Ovary (tissue), 9 donors: ENCODE results near the gene SNX25. TPM values are rescaled to one million over a fixed set of nuclear protein-coding genes. Genes with fewer than 3 reads are reported as not detected.

Source experiments
- DNase-seq, 5 donors: peaks; one replicate each; pipeline ENCODE4 v3.0.0-alpha.2; 2019 to 2020
- H3K27ac ChIP-seq, 2 donors: fragments of 200-600 bp; one replicate each; pipeline versions ENCODE4 v1.5.1 to v1.8.0; 2019 to 2022
- H3K27me3 ChIP-seq: fragments of 200-600 bp; one replicate; pipeline ENCODE4 v1.8.0; 2022
- H3K36me3 ChIP-seq: fragments of 200-600 bp; sonication (generic); one replicate; pipeline ENCODE4 v1.5.1; 2019
- H3K4me1 ChIP-seq: one replicate; pipeline ENCODE4 v1.8.1; 2013; ENCODE audit warnings: mild to moderate bottlenecking, moderate library complexity; ENCODE audit not compliant: insufficient read depth
- H3K4me3 ChIP-seq: fragments of 200-600 bp; sonication (generic); one replicate; pipeline ENCODE4 v1.5.1; 2017
- H3K9me3 ChIP-seq, 2 donors: fragments of 200-600 bp in 1 of 2; sonication (generic) in 1 of 2; one replicate each; pipeline versions ENCODE4 v1.5.1 to v1.8.1; 2013 to 2019; ENCODE audit warnings: mild to moderate bottlenecking in 1 of 2, moderate library complexity in 1 of 2
- EP300 ChIP-seq: sonication (generic); formaldehyde crosslinking; IDR thresholded peaks from one replicate; pipeline ENCODE4 v1.6.1; 2017; ENCODE audit warnings: antibody characterized with exemption
- POLR2A ChIP-seq: fragments of 450-650 bp; IDR thresholded peaks from one replicate; pipeline ENCODE4 v1.6.1; 2017; ENCODE audit warnings: antibody characterized with exemption, mild to moderate bottlenecking, moderate library complexity
- WGBS, 3 donors: extraction: QIAGEN DNeasy Blood & Tissue Kit in 1 of 3; methylation state at CpG; one replicate each; pipeline versions ENCODE4 v1.1.5 to v1.1.7; 2013 to 2017; 5-methylcytosine and 5-hydroxymethylcytosine counted together
- intact Hi-C, 4 donors: fragments of 100-400 bp; cut with DNase I; formaldehyde crosslinking; loops; one replicate each; pipeline versions ENCODE4 v1.11.0 to v1.15.1; 2022 to 2023
- polyA plus RNA-seq, 2 donors: library from polyadenylated mRNA; stranded (reverse); fragments of 200-250 nt in 1 of 2; fragments of 350-450 nt in 1 of 2; fragmentation: Illumina TruSeq in 1 of 2; extraction: RNeasy Lipid Tissue Mini Kit (QIAGEN cat#74804) in 1 of 2; gene quantifications; one replicate each; pipeline ENCODE4 v1.2.3, GENCODE V29; 2013 to 2014
- total RNA-seq, 7 donors: library from RNA; depleted of rRNA in 2 of 7; stranded (reverse); fragments of >200 nt in 2 of 7; fragmentation: NEBNext Ultra II Directional in 3 of 7; extraction: Animal tissue kit (Norgen Biotek cat#: 25700) in 3 of 7; gene quantifications; one replicate each; pipeline versions ENCODE4 v1.1.0 to v1.2.4, GENCODE V29; 2016 to 2023
- TF ChIP-seq, protein P1 (sequence below), 3 donors: fragments of 450-650 bp in 2 of 3; fragments of 200-600 bp in 1 of 3; IDR thresholded peaks; one replicate each; pipeline versions ENCODE4 v1.5.1 to v1.8.0; 2016 to 2022; ENCODE audit warnings: antibody characterized with exemption in 3 of 3, mild to moderate bottlenecking in 1 of 3
- donor health status: DM: no; HTN: no; CAD: no; lungs with moderate emphysema.
- donor health status: DM: no; HTN: no; CAD: no.
- donor health status: Bipolar disorder and iron deficiency.
- donor health status: DM: yes; HTN: yes; CAD: no.
- donor health status: DM: no; HTN: no; CAD: no.
- donor health status: DM: yes; HTN: yes; CAD: no.

SNX25 gene
- total and polyA plus RNA-seq, 9 donors, result 7.9 to 28.4 (median 19.1) TPM

DNA sequence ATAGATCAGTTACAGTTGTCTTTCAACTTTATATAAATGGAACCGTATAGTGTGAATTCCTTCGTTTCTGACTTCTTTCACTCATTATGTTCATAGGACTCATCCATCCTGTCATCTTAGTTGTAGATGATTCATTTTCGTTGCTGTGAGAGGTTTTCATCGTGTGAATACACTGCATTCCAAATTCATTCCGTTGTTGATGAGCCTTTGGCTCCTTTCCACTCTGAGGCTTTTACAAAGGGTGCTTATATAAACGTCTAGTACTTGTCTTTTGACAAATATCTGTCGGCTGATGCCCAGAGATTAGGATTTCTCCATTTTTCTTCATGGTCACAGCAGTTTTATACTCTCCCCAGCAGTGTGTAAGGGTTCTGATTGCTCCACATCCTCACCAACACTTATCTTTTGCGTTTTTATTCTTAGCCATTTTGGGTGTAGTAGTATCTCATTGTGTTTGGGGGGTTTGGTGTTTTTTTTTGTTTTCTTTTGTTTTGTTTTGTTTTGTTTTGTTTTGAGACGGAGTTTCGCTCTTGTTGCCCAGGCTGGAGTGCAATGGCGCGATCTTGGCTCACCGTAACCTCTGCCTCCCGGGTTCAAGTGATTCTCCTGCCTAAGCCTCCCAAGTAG is 137.7 kb downstream of the SNX25 start:
- intact Hi-C loops, result no loop called here
- 88 to 91% (median 88%) methylated on average over 14 of the region's 14 CpGs for WGBS, 3 donors
- no peak for TF ChIP-seq POLR2A
- no peak for DNase-seq
- H3K36me3 ChIP-seq, result no peaks in the 10 kb centered on the region
- no peaks in the 10 kb centered on the region for H3K9me3 ChIP-seq
- no peaks in the 10 kb centered on the region for H3K27me3 ChIP-seq
- H3K4me3 ChIP-seq, result no peak overlapping the region
- H3K4me1 ChIP-seq, result peaks cover 6% of the 10 kb centered on the region
- no peak overlapping the region for H3K27ac ChIP-seq

GRCh38 chr4:185351691-185352090 is 142.3 kb downstream of the SNX25 start:
- Histone ChIP-seq H3K27ac (no peak overlapping the region), H3K27me3 (no peaks in the 10 kb centered on the region), H3K4me1 (no peaks in the 10 kb centered on the region), H3K4me3 (no peak overlapping the region), H3K9me3 (no peaks in the 10 kb centered on the region), H3K36me3 (no peaks in the 10 kb centered on the region)
- 81 to 83% (median 82%) methylated on average over 13 of the region's 13 CpGs for WGBS, 3 donors
- intact Hi-C loops, result no loop called here
- TF ChIP-seq, protein P1, sequence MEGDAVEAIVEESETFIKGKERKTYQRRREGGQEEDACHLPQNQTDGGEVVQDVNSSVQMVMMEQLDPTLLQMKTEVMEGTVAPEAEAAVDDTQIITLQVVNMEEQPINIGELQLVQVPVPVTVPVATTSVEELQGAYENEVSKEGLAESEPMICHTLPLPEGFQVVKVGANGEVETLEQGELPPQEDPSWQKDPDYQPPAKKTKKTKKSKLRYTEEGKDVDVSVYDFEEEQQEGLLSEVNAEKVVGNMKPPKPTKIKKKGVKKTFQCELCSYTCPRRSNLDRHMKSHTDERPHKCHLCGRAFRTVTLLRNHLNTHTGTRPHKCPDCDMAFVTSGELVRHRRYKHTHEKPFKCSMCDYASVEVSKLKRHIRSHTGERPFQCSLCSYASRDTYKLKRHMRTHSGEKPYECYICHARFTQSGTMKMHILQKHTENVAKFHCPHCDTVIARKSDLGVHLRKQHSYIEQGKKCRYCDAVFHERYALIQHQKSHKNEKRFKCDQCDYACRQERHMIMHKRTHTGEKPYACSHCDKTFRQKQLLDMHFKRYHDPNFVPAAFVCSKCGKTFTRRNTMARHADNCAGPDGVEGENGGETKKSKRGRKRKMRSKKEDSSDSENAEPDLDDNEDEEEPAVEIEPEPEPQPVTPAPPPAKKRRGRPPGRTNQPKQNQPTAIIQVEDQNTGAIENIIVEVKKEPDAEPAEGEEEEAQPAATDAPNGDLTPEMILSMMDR (IDR thresholded peaks at IDR 0.05), result no peak
- TF ChIP-seq EP300 (no peak), POLR2A (no peak)
- no peak for DNase-seq

- DNase-seq, result no peak
- Histone ChIP-seq H3K36me3 (no peaks in the 10 kb centered on the region), H3K27me3 (no peaks in the 10 kb centered on the region), H3K9me3 (no peaks in the 10 kb centered on the region), H3K4me3 (no peak overlapping the region), H3K4me1 (no peaks in the 10 kb centered on the region), H3K27ac (no peak overlapping the region)
- intact Hi-C loops, result no loop called here
- 90 to 91% (median 90%) methylated on average over 7 of the region's 7 CpGs for WGBS, 3 donors
- TF ChIP-seq EP300, result no peak
- TF ChIP-seq, protein P1 (IDR thresholded peaks at IDR 0.05), result no peak
- TF ChIP-seq POLR2A, result no peak
Measured at GRCh38 chr4:185352202-185352601, 142.8 kb downstream of the SNX25 start.

- TF ChIP-seq, protein P1 (IDR thresholded peaks at IDR 0.05), result no peak
- TF ChIP-seq EP300, result no peak
- TF ChIP-seq POLR2A, result no peak
- intact Hi-C loops, result no loop called here
- Histone ChIP-seq H3K4me3 (no peak overlapping the region), H3K9me3 (no peaks in the 10 kb centered on the region), H3K36me3 (no peaks in the 10 kb centered on the region), H3K27me3 (no peaks in the 10 kb centered on the region), H3K27ac (no peak overlapping the region), H3K4me1 (no peaks in the 10 kb centered on the region)
- WGBS, 3 donors, result 98 to 100% (median 98%) methylated on average over 2 of the region's 2 CpGs
- DNase-seq, result no peak
Measured at GRCh38 chr4:185352741-185353140, 143.3 kb downstream of the SNX25 start.

- H3K4me3 ChIP-seq, result no peak overlapping the region
- TF ChIP-seq POLR2A, result no peak
- TF ChIP-seq EP300, result no peak
- TF ChIP-seq, protein P1 (IDR thresholded peaks at IDR 0.05), result no peak
- no peak overlapping the region for H3K27ac ChIP-seq
- 91 to 94% (median 91%) methylated on average over 5 of the region's 5 CpGs for WGBS, 3 donors
- no peaks in the 10 kb centered on the region for H3K4me1 ChIP-seq
- H3K9me3 ChIP-seq, result no peaks in the 10 kb centered on the region
- no peaks in the 10 kb centered on the region for H3K36me3 ChIP-seq
- intact Hi-C loops, result no loop called here
- no peaks in the 10 kb centered on the region for H3K27me3 ChIP-seq
- DNase-seq, result no peak
Measured at GRCh38 chr4:185357211-185357610, 147.8 kb downstream of the SNX25 start.
